AG08395 (cell line): Measurements from ENCODE around the gene DPEP3.
"Not testable (repeated sequence)": the region's sequence is repeated elsewhere in the genome, so short reads cannot be mapped to it uniquely, and the experiment has no call there.

Source experiments
- DNase-seq: peaks from one replicate; pipeline ENCODE4 v3.0.0; 2012; ENCODE audit warnings: mixed read lengths, low spot score

The DPEP3 gene

DNA sequence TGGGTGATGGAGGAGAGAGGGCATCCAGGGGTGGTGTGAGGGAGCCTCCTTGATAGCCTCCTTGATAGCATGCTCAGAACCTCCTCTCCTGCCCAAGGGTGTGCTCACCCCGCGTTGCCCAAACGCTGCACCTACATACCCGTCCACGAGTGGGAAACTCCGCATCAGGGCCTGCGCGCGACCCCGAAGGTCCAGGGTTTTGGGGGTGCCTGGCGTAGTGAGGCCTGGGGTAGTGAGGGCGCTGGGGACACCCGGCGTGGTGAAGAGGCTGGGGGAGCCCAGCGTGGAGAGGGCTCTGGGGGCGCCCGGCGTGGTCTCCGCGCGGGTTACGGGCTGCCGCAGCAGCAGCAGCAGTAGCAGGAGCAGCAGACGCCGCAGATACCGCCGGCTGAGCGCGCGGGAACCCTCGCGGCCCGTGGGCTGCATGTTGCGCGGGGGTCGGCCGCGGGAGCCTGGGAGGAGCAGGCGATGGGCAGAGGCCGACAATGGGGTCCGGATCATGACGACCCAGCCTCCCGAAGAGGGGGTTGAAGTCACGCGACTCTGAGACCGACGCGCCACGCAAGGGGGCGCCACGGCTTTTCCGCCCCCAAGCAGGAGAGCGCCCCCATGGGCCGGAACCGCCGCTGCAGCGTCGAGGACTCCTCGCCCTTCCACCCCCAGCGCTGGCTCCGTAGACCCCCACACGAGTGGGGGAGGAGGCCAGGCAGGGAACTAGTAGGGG, at the start of gene DPEP3:
TSS of gene DPEP3 (minus strand) at position 545 of the 724 bp plus-strand sequence. CDS start at position 426, 119 bp downstream.
- no peak for DNase-seq

DNA sequence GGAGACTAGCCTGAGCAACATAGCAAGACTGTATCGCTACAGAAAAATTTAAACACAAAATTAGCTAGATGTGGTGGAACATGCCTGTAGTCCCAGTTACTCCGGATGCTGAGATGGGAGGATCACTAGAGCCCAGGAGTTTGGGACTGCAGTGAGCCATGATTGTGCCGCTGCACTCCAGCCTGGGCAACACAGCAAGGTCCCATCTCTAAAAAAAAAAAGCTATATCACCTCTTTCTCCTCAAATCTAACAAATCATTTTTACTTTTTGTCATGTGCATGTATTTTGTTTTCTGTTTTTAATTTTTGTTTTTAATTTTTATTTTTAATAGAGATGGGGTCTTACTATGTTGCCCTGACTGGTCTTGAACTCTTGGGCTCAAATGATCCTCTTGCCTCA, 48.7 kb upstream of the DPEP3 start:
- no peak for DNase-seq

GRCh38 chr16:68022728-68023537, 42.6 kb upstream of the DPEP3 start, which contains the start of the genes DDX28 and DUS2:
Gene DDX28, minus strand, starts transcription at chr16:68023232. Its CDS starts 30 bp downstream, at chr16:68023202.
Gene DUS2, plus strand, starts transcription at chr16:68023284. Its CDS starts 14,740 bp downstream, at chr16:68038024.
- DNase-seq, result peak; percentile 91

GRCh38 chr16:68022278-68022727, 42.0 kb upstream of the DPEP3 start:
- DNase-seq, result no peak

DNA sequence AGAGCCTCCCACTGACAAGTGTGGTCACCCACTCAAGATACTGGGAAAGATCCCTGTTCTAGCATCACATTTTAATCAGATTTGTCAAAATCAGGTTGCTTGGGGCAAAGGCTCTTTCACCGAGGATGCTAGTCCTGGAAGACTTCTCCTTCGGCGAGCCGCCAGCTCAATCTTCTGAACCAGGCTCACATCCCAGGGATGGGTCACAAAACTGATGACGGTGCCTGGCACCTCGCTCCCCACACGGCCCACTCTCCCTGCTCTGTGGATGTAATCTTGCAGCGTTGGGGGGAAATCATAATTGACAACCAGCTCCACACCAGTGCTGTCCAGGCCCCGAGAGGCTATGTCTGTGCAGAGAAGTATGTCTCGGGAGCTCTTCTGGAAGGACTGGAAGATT, 41.2 kb upstream of the DPEP3 start:
- no peak for DNase-seq

- DNase-seq, result no peak
Measured at GRCh38 chr16:68019167-68019680, 38.9 kb upstream of the DPEP3 start.

GRCh38 chr16:68015681-68016080, 35.4 kb upstream of the DPEP3 start, which contains the start of gene DPEP2NB:
Gene DPEP2NB, minus strand, starts transcription at chr16:68015911. Its CDS starts 141 bp downstream, at chr16:68015770.
- DNase-seq, result no peak

GRCh38 chr16:68013440-68013839, 33.1 kb upstream of the DPEP3 start:
- no peak for DNase-seq

- not testable (repeated sequence) for DNase-seq
Measured at GRCh38 chr16:68009872-68010271, 29.6 kb upstream of the DPEP3 start.

DNA sequence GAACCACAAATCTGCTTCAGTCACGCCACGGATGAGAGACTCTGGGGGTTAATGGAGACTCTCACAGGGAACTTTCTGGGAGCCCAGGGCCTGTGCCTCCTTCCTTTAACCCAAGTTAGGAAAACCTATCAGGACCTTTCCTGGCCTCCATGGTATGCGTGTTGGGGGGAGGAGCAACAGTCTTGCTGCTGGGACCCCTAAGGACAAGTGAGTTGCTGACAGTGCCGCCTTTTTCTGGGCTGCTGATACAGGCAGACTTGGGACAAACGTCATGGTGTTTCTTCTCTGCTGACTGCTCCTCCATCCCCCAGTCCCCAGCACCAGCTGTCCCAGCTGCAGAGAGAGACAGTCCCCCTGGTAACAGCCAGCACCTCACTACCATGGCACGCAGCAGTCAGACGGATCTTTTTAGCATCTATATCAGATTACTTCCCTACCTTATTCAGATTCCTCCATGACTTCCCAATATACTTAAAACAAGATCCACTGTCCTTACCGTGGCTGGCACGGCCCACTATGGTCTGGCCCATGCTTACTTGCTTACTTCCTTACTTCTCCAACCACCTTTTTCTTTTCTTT, 28.9 kb upstream of the DPEP3 start:
- no peak for DNase-seq

- no peak for DNase-seq
Measured at GRCh38 chr16:68005786-68006286, 25.5 kb upstream of the DPEP3 start.

DNA sequence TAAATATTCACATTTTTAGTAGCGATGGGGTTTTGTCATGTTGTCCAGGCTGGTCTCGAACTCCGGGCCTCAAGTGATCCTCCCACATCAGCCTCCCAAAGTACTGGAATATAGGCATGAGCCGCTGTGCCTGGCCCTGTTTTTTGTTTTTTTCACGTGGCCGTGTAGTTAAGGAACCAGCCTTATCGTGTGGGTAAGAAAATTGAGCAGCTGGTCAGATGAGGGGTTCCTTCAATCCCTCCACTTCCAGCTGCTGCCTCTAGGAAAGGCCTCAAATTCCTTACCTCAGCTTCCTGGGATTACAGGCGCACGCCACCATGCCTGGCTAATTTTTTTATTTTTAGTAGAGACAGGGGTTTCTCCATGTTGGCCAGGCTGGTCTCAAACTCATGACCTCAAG, 24.9 kb upstream of the DPEP3 start:
- no peak for DNase-seq

GRCh38 chr16:68003031-68003430, 22.7 kb upstream of the DPEP3 start:
- DNase-seq, result no peak

- DNase-seq, result no peak
Measured at GRCh38 chr16:68000450-68000849, 20.2 kb upstream of the DPEP3 start.

DNA sequence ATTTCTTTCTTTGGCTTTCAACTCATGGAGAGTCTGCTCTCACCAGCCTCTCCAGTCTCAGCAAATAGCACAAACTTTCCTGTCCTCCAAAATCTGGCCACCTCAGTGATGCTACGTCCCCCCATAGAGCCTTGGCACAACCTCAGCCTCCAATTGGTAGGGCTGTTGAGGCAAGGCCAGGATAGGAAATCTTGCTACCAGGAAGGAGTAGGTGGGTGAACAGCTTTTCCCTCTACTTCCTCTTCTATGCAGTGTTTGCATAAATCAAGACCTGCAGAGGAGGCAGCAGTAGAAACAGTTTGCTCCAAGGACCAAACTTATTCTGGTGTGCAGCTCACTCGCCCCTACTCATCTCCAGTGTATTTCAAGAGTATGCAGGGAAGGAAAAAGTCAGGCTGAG, 19.7 kb upstream of the DPEP3 start:
- DNase-seq, result no peak

GRCh38 chr16:67998779-67999688, 18.7 kb upstream of the DPEP3 start, which contains the start of gene DPEP2:
Gene DPEP2, minus strand, starts transcription at chr16:67999484. Its CDS starts 6,272 bp downstream, at chr16:67993212.
- not testable (repeated sequence) for DNase-seq

GRCh38 chr16:67998231-67998778, 18.0 kb upstream of the DPEP3 start:
- DNase-seq, result not testable (repeated sequence)

DNA sequence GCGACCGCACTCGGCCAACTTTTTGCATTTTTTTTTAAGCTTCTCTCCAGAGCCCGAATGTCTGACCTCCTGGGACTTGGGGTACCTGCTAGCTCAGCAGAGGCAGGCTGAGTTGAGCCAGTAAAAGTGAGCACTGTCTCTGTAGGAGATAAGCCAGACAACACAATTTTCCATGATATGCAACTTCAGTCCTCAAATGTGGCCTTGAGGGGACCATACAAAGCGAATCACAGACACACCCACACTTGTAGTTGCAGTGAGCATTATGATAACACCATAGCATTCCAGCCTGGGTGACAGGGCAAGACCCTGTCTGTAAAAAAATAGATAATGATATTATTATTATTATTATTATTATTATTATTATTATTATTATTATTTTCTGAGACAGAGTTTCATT, 16.4 kb upstream of the DPEP3 start:
- no peak for DNase-seq

- no peak for DNase-seq
Measured at GRCh38 chr16:67995423-67995822, 15.1 kb upstream of the DPEP3 start.

GRCh38 chr16:67994040-67994408, 13.7 kb upstream of the DPEP3 start:
- DNase-seq, result not testable (repeated sequence)
